ENCODE results near the gene SRGAP1. TPM values are rescaled to one million over a fixed set of nuclear protein-coding genes. Genes with fewer than 3 reads are reported as not detected.
"Not testable (repeated sequence)": the region's sequence is repeated elsewhere in the genome, so short reads cannot be mapped to it uniquely, and the experiment has no call there.

The SRGAP1 gene
- polyA plus RNA-seq, 5 donors = 7.7 to 11.0 (median 9.1) TPM

DNA sequence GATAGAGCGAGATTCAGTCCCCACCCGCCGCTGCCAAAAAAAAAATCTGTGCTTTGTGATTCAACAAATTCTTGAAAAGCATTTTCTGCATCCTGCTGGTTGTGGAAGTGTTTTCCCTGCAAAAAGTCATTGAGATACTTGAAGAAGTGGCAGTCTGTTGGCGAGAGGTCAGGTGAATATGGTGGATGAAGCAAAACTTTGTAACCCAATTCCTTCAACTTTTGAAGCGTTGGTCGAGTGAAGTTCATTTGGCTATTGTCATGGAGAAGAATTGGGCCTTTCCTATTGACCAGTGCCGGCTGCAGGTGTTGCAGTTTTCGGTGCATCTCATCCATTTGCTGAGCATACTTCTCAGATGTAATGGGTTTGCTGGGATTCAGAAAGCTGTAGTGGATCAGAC, 20.9 kb downstream of the SRGAP1 start:
- DNase-seq = no peak

GRCh38 chr12:63867053-63867452, 22.6 kb downstream of the SRGAP1 start:
- no peak for DNase-seq

GRCh38 chr12:63869656-63870055, 25.2 kb downstream of the SRGAP1 start:
- no peak for DNase-seq

DNA sequence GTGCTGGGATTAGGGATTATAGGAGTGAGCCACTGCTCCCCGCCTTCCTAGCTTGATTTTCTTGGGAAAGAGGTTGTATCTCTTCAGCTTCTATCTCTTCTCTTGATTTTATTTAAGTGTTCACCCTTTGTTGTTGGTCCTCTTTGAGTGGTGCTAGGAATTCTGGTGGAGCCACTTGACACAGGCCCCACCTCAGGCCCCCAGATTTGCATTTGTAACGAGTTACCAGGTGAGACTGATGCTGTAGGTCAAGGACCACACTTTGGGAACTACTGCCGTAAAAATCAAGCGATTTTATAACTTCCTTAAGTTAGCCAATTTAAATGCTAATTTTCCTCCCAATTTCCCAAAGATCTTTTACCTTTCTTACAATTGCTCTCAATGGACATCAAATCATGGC, 26.3 kb downstream of the SRGAP1 start:
- DNase-seq = no peak

DNA sequence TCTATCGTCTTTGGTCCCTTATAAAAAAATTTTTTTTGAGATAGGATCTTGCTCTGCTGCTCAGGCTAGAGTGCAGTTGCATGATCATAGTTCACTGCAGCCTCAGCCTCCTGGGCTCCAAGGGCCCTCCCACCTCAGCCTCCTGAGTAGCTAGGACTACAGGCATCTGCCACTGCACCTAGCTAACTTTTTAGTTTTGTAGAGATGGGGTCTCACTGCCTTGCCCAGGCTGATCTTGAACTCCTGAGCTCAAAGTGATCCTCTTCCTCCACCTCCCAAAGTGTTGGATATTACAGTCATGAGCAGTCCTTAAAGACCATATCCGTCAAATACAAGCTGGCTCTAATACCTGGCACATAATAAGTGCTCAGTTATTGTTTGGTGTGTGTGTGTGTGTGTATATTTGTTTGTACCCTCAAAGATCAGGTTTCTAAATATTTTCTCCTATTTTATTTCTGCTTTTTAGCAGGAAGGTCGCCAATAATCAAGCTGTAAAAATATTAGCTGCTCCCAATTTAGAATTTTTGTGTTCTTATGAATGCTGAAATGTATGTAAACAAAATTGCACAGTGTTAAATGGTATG, 30.5 kb downstream of the SRGAP1 start:
- DNase-seq = peak; percentile 27 to 42

GRCh38 chr12:63875703-63876102, 31.2 kb downstream of the SRGAP1 start:
- DNase-seq = peak; percentile 61 to 68

DNA sequence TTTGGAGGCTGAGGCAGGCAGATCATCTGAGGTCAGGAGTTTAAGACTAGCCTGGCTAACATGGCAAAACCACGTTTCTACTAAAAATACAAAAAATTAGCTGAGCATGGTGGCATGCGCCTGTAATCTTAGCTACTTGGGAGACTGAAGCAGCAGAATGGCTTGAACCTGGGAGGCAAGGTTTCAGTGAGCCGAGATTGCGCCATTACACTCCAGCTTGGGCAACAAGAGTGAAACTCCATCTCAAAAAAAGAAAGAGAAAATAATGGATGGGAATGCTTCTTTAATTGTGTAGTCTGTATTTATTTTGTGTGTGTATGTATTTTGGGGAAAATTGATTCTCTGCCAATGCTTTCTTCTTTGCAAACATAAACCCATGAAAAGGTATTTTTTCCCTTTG, 32.5 kb downstream of the SRGAP1 start:
- no peak for DNase-seq

GRCh38 chr12:63877693-63878092, 33.2 kb downstream of the SRGAP1 start:
- DNase-seq = no peak

GRCh38 chr12:63880235-63880634, 35.7 kb downstream of the SRGAP1 start:
- DNase-seq = not testable (repeated sequence)

DNA sequence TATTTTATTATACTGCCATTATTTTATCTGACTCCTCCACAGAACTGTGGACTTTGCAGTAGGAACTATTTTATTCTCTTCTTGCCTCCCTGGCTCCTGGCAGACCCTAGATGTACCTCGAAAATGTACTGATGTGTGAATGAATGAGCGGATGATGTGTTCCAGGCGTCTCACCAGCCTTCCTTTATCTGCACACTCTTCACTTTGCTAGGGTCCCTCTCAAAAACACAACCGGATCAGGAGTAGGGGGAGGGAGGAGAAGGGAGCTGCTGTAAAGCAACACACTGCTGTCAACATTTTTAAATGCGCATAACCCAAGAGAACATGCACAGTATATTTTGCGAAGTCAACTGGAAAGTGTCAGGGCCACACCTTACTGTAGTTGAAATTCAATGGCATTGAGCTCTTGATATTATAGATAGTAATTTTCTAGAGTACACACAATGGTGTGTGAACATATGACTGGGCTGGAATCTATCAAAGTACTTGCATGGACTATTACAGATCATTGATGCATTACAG, 36.3 kb downstream of the SRGAP1 start:
- no peak for DNase-seq

DNA sequence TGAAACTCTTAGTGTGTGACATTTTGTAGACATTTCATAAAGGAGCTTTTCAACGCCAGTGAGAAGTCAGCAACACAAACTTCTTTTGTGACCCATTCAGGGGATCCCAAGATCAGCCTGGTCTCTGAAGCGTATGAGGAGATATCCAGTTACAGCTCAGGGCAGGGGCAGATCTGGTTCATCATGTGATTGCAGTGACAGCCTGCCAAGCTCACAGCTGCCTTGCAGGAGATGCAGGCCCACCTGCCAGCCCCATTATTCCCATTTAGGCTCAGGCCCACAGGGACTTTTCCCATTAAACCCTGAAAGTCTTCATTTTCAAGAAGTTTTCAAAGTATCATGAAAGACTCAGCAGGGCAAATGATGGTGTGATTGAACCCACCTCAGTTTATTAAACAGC, 38.3 kb downstream of the SRGAP1 start:
- DNase-seq = no peak

- no peak for DNase-seq
These were observed 40.9 kb downstream of the SRGAP1 start for GRCh38 chr12:63885401-63885800.

DNA sequence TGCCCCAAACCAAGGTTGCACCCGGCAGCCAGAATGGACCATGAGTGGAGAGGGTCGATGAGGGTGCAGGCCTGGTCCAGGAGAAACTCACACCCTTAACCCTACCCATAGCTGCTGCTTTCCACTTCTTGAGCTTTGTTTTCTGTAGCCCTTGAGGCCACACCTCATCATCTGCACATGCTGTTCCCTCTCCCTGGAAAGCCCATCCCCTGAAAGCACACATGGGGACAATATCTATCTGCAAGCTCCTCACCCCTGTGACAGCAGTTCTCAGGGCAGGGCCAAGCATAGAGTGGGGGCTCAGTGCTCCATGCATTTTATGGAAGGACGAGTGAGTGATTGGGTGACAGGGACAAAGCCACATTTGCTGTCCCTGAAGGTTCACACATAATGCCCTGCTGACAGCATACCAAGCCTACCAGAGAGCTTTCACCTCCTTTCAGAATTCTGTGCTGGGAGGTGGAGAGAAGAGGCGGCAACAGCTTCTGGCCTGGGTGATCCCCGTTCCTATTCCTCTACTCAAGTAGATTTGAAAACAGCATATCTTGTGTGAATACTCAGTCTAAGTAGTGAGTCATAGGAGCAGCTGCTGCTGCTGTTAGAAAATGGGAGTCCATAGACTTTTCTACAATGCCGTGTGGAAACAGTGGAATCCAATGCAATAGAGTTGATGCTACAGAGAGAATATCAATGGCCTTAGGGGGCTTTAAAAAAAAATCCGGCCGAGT, 44.6 kb downstream of the SRGAP1 start:
- DNase-seq = no peak

DNA sequence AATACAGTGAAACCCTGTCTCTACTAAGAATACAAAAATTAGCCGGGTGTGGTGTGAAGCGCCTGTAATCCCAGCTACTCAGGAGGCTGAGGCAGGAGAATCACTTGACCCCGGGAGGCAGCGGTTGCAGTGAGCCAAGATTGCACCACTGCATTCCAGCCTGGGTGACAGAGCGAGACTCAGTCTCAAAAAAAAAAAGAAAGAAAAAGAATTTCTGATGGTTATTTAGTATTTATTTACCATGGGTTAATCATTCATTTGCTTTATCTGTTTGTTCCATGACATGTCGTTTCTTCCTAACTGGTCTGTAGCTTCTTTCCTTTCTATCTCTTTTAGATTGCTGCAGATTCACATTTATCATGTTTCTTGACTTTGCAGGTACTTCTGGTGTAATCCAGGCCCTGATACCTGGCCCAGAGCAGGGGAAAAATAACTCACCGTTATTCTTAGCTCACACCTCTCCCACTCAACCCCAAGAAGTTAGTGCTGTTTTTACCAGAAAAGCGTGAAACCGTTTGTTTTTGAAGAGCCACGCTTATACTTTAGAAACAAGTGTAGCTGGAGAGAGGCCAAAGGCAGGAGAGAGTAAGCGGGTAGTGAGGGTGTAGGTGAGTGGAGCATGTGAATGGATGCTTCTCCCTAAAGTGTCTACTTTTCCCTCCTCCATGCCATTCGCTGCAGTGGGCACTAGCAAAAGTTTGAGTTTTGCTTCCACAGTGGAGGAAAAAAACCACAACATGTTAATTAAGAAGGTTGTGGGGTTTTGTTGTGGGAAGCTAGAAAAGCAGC, 45.4 kb downstream of the SRGAP1 start:
- no peak for DNase-seq

- no peak for DNase-seq
These were observed 48.7 kb downstream of the SRGAP1 start for GRCh38 chr12:63893170-63893569.

DNA sequence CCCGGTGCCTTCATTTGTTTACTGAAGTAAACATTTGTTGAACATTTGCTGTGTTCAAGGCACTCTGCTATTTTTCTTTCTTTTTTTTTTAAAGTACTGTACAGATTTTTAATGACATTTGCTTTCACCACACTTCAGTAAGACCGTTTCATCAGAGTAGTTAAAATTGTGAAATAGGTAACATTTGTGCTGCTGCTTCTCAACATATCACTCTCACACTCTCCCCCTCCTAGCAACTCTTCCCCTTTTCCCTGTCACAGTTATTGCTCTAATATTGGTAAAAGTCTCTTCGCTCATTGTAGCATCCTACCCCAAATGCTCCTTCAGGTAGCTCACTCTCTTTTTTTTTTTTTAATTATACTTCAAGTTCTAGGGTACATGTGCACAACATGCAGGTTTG, 49.6 kb downstream of the SRGAP1 start:
- no peak for DNase-seq

- no peak for DNase-seq
These were observed 51.3 kb downstream of the SRGAP1 start for GRCh38 chr12:63895841-63896240.

- DNase-seq = no peak
These were observed 53.4 kb downstream of the SRGAP1 start for GRCh38 chr12:63897931-63898330.

DNA sequence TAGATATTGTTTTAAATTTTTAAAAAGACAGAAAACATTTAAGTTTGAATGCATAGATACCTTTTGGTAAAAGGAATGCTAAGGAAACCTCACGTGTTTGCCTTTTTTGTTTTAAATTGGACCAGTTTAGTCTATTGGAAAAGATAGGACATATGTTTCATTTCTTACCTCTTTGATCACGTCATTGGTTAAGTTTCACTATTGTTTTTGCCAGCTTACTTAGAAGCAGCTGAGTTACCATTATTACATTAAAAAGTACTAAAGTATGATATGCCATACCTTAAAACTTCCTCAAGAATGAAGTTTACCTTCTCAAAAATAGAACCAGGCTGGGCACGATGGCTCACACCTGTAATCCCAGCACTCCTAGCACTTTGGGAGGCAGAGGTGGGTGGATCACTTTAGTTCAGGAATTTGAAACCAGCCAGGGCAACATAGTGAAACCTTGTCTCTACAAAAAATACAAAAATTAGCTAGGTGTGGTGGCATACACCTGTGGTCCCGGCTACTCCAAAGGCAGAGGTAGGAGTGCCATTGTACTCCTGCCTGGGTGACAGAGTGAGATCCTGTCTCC, 54.4 kb downstream of the SRGAP1 start:
- no peak for DNase-seq

- DNase-seq = no peak
These were observed 54.9 kb downstream of the SRGAP1 start for GRCh38 chr12:63899396-63899795.

DNA sequence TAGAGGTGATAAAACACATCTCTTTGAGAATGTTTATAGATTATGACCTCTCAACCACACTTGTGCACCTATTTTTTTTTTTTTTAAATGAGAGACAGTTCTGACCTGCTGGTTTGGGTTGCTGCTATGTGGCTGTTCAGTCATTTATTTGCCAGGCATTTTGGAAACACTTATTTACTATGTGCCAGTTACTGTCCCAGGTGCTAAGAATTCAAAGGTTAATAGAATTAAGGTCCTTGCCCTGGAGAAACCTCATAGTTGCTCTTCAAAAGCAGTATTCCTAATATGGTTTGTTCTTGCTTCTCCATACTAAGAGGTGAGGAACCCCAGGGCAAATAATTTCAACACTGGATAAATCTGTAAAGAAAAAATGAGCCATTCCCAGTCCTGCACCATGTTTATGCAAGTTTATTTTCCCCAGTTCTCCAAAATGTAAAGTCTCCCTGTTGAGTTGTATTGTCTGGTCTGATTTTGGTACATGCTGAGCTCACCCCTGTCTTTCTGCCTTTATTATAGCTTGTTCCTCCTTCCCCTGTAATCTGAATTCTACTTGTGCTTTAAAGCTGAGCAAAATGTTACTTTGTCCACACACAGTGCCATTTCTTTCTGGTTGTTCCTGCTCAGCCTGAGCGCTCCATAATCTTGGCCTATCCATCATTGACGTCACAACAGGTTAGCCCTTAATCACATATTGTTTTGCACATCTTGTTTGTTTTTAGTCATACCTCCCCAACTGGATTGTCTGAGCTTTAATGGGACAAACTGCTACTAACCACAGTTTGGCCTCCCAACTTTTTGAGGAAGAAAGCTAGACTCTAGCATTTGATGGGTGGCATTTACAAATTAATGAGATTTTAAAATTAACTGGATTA, 56.7 kb downstream of the SRGAP1 start:
- no peak for DNase-seq

All from right lung (tissue), 5 donors.